Left forelimb (tissue), 1 donor: ENCODE data around the gene CCDC127.
A peak's percentile ranks its signal among the peaks of the same experiment; 100 is the strongest.

Experiments used
- DNase-seq: peaks from one replicate; pipeline ENCODE4 v3.0.0-alpha.2; 2018; ENCODE audit warnings: low spot score

CCDC127 gene

GRCh38 chr5:157126-157715, 60.7 kb downstream of the CCDC127 start:
- DNase-seq: peak; percentile 53

DNA sequence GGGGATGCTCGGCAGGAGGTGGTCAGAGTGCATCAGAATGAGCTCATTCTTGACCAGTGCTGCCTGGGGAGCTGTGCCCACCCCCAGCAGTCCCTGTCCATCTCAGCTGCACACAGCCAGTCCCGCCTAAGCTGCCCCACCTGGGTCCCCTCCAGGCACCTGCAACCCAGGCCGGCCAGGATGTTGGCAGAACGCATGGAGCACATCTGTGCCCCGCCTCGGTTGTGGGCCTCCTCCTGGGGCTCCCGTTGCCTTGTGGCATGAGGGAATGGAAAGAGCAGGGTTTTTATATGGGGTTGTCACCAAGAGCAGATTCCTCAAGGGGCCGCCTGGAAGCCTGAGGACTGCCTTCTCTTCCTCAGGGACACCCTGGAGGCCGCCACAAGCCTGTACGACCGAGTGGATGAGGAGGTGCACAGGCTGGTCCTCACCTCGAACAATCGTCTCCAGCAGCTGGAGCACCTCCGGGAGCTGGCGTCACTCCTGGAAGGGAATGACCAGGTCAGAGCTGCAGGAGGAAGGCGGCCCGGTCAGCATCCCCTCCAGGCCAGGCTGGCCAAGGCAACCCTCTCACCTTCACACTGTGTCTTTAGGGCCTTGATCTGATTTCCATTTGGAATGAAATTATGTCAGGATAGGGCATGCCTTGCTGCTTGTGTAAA, 61.4 kb downstream of the CCDC127 start:
- peak; percentile 34 for DNase-seq

DNA sequence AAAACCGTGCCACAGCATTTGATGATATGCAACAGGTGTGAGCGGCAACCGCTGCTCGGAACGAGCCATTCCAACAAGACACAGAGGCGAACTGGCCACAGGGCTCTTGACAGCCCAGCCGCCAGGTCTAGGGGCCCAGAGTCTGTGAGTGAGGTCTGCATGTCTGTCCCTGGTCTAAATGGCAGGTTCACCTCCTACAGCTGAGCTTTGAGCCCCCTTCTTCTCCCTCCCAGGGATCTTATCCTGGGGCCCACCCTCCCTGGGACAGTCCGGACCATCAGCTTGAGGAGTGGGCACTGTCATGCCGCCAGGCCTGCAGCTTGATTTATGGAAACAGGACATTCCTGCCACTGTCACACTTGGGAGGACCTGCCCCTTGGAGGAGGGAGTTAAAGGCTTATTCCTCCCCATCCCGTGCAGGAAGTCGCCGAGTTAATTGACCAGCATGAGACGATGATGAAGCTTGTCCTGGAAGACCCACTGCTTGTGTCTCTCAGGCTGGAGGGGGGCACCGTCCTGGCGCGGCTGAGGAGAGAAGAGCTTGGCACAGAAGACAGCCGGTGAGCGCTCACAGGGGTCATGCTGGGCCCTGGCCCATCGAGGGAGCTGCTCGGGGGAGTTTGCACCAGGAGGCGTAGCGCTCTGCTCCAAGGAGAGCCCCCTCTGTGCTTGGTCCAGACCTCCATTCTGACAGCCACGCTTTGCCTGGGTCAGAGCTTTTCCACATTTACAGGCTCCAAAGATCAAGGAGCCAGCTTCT, 62.1 kb downstream of the CCDC127 start:
- DNase-seq: peak; percentile 41

- DNase-seq: no peak
These were observed 63.1 kb downstream of the CCDC127 start for GRCh38 chr5:154826-155225.

DNA sequence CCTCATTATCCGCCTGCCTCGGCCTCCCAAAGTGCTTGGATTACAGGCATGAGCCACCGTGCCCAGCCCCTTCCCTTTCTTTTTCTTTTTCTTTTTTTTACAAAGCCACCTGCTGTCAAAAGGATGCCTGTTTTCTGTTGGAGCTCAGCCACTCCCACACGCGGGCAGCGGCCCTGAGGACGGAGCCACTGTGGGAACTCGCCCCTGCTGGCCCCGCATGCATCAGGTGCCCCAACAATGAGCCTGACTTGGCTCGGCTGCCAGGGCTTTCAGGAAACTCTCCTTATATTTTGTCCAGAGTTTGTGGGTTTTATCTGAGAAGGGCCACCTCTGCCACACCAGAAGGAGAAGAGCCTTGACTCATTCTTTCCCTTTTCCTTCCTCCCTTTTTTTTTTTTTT, 63.7 kb downstream of the CCDC127 start:
- DNase-seq: peak; percentile 30

GRCh38 chr5:153256-153655, 64.7 kb downstream of the CCDC127 start:
- DNase-seq: peak; percentile 28

GRCh38 chr5:152077-152476, 65.9 kb downstream of the CCDC127 start:
- no peak for DNase-seq

- DNase-seq: no peak
These were observed 67.2 kb downstream of the CCDC127 start for GRCh38 chr5:150746-151145.

DNA sequence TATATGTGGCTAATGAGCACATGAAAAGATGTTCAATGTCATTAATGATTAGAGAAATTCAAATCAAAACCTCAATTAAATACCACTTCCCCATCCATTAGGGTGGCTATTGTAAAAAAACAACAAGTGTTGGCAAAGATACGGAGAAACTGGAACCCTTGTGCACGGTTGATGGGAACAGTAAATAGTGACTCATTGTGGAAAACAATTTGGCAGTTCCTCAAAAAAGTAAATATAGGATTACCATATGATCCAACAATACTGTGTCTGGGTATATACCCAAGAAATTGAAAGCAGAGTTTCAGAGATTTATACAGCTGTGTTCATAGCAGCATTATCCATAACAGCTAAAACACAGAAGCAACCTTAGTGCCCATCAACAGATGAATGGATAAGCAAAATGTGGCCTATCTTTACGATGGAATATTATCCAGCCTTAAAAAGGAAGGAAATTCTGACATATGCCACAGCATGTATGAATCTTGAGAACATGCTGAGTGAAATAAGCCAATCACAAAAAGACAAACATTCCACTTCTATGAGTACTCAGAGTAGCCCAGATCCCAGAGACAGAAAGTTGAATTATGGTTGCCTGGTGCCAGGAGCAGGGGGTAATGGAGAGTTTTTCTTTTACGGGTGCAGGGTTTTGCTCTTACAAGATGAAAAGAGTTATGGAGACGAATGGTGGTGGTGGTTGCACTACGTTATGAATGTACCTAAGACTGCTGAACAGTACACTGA, 68.0 kb downstream of the CCDC127 start:
- no peak for DNase-seq

DNA sequence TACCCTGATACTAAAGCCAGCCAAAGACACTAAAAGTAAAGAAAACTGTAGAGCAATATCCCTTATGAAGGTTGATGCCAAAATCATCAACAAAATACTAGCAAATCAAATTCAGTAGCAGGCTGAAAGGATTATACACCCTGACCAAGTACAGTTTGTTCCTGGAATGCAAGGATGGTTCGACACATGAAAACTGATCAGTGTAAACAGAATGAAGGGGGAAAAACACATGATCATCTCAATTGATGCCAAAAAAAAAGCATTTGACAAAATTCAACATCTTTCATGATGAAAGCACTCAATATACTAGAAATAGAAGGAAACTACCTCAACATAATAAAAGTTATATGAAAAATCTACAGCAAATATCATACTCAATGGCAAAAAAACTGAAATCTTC, 70.2 kb downstream of the CCDC127 start:
- no peak for DNase-seq
